OCI-LY1 (cell line): ENCODE measurements around the gene ADSS2.

Source experiments
- EZH2 ChIP-seq: fragments of 200-600 bp; sonication (generic), shearing (Covaris generic); IDR thresholded peaks from 2 replicates; pipeline ENCODE4 v1.8.0; 2017; ENCODE audit warnings: borderline replicate concordance, mixed run types, mild to moderate bottlenecking, antibody characterized with exemption, low read length, moderate library complexity, mixed read lengths
- TF ChIP-seq, protein P1 (sequence below): fragments of 200-600 bp; sonication (generic), shearing (Covaris generic); IDR thresholded peaks from 2 replicates; pipeline ENCODE4 v1.5.1; 2017; ENCODE audit warnings: mild to moderate bottlenecking, antibody characterized with exemption, low read length, moderate library complexity, mixed read lengths

DNA sequence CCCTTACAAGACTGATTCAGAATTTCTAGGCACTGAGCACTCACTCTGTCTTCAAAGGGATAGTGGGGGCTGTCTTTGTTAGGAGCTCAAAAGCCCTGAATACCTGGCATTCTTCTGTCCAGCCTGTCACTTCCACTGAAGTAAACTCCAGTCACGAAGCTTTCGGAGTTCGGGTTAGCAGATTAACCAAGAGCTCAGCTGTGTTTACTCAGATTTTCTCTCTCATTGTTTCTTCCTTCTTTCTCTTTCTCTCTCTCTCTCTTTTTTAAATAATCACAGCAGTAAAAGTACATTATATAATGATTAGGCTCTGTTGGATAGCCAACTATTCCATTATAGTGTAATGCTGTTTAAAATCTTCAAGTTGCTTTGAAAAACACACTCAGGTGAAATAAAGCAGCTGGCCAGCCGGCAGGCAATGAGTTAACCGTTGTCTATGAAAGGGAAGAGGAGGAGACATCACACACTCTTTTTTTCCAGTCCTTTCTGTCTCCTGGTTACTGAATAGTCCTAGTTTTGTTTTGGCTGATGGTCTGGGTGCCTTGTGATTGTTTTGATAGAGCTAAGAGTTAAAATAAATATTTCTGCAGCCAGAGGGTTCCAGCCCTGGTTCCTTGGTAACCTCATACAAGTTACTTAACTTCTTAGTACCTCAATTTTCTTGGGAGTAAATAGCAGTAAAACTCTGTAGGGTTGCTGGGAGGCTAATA lies 89.8 kb downstream of the ADSS2 start:
- TF ChIP-seq, protein P1, sequence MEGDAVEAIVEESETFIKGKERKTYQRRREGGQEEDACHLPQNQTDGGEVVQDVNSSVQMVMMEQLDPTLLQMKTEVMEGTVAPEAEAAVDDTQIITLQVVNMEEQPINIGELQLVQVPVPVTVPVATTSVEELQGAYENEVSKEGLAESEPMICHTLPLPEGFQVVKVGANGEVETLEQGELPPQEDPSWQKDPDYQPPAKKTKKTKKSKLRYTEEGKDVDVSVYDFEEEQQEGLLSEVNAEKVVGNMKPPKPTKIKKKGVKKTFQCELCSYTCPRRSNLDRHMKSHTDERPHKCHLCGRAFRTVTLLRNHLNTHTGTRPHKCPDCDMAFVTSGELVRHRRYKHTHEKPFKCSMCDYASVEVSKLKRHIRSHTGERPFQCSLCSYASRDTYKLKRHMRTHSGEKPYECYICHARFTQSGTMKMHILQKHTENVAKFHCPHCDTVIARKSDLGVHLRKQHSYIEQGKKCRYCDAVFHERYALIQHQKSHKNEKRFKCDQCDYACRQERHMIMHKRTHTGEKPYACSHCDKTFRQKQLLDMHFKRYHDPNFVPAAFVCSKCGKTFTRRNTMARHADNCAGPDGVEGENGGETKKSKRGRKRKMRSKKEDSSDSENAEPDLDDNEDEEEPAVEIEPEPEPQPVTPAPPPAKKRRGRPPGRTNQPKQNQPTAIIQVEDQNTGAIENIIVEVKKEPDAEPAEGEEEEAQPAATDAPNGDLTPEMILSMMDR = no peak
- TF ChIP-seq EZH2 = no peak
